KG1 (cell line): ENCODE results near the gene MRRF.

Source experiments
- DNase-seq: peaks from one replicate; lab custom pipeline; 2025; lab: John Stamatoyannopoulos, UW

Gene MRRF, protein sequence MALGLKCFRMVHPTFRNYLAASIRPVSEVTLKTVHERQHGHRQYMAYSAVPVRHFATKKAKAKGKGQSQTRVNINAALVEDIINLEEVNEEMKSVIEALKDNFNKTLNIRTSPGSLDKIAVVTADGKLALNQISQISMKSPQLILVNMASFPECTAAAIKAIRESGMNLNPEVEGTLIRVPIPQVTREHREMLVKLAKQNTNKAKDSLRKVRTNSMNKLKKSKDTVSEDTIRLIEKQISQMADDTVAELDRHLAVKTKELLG

DNA sequence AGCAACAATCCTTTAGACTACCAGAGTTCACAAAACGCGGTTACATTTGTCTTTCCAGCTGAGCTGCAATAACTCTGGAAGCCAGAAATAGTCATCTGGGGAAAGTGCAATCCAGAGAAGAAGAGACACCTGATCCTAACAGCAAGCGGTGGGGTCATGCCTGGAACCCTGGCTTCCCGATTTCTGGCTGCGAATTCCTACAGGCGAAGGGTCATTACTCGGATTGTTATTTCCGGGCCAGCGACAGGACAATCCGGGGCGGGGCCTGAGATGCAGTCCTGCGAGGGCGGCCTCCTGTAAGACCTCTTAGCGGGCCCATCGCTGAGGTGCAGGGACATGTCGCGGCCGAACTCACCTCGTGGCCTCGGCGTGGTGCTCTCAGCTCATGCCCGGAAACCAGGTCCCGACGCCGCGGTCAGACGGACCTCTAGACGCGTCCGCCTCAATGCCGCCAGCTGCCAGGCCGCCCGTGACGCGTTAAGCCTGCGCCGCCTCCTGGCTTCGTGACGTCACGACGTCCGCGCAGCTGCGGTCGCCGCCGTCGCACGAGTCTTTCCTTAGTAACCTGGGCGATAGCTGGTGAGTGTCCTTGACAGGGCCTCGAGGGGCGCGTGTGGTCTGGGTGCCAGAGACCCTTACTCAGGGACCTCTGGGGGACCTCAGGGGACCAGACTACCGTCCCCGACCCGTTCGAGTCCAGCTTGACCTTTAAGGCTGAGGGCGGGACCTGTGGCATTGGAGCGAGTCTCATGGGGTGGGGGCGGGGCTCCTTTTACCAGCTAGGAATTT lies at the start of gene MRRF, which contains the start of gene RBM18:
Gene MRRF, plus strand, starts transcription at position 523 of the 789 bp plus-strand sequence. CDS start 6,010 bp downstream, outside the sequence.
Gene RBM18, minus strand, starts transcription at position 481 of the 789 bp plus-strand sequence. CDS start 3,348 bp downstream, outside the sequence.
- peak; percentile 96 for DNase-seq

DNA sequence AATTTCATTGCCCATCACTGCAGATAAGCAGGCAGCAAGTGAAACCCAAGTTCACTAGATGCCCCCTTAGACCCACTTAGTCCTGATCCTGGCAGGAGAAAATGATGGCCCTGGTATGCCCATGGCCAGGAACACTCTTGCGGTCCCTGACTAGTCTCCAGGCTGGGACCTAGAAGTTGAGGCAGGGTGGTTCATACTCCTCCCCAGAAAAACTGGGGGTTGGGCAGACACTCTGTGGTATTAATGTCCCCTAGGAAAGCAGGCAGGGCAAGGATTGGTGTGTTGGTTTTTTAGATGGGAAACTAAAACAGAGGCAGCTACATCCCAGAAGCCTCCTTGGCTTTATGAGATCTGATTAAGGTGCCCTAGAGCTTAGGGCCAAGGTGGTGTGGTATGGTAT lies 49.0 kb upstream of the MRRF start:
- no peak for DNase-seq

DNA sequence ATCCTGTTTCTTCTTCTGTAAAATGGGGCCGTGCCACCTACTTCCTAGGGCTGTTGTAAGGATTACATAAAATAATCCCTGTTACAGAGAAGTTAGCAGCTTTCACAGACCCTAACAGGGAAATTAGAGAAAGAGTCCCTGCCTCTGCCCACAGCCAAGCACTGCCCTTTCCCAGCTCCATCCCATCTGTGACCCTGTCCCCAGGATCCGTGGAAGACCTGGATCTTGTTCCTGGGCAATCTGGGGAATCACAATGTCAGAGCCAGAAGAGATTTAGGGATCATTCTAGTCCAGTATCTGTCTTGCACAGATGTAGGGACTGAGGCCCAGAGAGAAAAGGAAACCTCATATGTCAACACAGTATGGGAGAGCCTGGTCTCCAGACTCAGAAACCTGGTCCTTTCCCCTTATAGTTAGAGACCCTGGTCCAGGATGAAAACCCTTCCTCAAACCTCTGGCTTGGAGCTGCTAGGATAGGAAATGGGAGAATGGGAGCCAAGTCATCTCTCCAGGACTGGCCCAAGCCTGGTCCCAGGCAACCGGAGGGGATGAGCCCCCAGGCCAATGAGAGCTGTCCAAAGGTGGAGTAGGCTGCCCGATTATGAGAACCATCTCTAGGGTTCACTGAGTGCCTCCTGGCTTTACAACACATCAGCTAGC lies 48.4 kb upstream of the MRRF start:
- DNase-seq = no peak

DNA sequence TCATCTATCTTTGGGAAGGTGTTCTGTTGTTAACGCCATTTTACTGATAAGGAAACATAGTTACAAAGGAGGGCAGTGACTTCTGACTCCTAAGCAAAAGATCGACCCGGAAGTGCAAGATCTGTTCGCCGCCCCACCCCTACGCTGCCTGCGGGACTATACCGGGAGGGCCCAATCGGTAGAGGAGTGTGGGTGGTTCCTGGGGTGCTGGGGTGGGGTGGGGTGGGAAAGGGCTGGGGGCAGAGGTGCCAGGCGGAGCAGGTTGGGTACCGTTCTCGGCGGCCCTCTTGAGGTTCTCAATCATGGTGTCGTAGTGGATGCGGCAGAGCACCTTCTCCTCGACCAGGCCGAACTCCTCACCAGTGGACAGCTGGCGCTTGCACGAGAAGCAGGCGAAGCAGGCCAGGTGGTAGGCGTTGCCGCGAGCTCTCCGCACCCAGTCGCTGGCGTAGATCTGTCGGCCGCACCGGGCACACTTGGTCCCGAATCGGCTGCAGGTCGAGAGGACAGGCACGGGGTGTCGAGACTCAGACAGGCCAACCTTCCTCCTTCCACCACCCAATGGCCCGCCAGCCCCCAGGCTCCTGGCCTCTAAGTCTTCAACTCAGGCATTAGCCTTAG lies 47.8 kb upstream of the MRRF start:
- DNase-seq = no peak

DNA sequence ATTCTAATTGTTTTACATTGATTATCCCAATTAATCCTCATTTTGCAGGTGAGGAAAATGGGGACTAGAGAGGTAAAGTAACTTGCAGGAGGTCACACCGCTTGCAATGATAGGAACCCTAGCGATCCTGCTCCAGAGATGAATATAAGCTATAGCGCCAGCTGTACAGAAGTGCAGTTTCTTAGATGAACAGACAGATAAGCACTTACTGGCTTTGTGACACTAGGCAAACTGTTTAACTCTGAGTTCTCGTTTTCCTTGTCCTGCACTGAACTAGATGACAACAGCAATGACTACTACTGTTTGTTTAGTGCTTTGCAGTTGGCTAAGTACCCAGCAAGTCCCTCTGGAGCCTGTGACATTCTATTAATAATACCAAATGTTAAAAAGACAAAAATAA lies 47.0 kb upstream of the MRRF start:
- peak; percentile 26 for DNase-seq

DNA sequence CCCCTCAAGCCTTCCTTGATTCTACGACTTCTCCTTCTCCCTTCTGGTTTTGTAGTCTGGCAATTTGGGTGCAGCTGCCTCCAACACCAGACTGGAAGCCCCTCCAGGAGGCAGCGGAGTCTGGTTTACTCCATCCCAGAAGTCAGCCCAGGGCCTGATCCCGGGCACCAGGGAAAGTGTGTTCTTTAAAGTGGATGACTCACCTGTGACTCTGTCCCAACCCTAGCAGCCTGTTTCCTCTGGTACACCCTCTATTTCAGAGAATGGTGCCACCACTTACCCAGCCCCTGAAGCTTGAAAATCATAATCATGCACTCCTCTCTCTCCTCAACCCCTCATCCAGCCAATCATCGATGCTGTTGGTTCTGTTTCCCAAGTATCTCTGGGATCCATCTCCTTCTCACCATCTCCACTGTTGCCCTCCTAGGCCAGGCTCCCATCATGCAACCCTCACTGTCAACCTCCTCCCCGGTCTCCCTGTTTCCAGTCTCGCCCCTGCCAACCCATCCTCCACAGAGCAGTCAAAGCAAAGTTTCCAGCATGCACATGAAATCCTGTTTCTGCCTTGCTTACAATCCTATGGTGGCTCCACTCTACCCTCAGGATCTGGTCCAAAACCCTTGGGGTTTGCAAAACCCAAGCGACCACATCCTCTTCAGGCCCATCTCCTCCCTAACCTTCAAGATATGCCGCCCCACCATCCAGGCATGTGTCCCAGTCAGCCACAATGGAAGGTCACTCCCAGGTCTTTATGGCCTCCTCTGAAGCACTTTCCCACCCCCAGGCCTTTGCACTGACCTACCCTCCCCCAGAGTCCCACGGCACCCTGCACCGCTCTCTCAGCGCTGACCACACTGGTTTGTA lies 46.4 kb upstream of the MRRF start:
- DNase-seq = no peak

DNA sequence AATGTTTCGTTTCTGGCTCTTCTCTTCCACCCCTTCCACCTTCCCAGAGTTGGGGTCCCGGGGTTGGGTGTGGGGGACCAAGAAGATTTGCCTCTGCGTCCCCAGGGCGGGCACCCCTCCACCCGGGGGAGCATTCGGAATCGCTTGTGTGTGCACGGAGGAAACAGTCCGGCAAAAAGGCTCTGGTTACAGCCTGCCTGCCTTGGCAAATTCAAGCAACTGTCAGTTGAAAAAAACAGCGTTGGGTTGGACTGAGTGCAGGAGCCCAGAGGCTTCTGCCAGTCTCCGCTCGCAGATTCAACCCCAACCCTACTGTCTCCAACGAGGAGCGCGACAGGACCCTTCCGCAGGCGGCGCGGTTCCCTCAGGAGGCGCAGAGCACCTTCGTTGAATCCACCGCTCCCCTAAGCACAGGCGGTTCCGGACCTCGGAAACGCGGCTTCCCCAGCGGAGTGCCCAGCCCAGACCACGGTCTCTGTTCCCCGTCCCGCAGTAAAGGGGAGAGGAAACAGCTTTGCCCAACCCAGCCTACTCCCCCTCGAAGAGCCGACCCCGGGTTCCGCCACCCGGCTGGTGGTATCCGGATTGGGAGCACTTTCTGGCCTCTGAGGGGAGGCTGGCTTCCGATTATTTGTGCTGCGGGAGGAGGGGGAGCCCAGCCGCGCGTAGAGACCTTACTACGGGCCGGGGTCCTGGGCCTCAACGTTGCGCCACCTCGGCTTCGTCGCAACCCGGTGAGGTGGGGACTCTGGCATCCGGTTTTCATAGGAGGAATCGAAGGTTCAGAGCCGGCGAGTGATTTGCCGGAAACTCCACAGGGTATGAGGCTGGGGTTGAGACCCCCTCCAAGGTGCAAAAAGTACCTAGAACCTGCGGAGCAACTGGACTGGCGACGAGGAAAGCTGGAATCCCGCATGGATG lies 45.5 kb upstream of the MRRF start:
- DNase-seq = peak; percentile 72

DNA sequence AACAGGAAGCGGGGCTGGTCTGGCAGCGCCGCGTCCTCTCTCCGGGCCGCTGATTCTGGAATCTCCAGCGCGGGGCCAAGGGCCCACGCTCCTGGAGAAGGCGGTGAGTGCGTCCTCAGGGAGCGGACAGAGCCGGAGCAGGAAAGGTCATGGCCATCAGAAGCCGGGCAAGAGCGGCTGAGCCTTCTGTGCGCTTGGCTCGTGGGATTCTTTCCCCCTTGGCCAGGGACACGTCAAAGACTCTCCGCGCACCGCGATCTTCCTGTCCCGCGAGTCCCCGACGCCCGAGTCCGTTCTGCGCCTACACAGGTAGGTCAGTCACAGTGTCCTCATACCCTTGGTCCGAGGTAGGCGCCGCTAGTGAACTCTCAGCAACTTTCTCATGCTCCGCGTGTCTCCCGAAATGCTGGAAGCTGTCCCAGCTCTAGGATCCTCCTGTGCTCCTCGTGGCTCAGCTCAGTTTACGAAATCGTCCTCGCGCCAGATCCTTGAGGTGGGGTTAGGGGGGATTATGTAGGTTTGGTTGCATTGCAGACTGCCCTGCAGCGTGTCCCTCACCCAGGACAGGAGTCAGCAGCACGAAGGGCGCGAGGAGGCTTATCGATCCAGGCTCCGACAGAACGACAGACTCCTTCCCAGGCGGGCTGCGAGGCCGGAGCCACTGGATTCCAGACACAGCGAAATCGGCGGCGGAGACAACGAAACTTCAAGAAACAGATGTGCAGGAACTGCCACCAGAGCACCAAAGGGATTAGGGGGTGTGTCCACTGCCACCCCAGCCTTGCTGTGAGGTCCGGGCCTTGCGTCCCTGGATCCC lies 44.6 kb upstream of the MRRF start:
- no peak for DNase-seq

DNA sequence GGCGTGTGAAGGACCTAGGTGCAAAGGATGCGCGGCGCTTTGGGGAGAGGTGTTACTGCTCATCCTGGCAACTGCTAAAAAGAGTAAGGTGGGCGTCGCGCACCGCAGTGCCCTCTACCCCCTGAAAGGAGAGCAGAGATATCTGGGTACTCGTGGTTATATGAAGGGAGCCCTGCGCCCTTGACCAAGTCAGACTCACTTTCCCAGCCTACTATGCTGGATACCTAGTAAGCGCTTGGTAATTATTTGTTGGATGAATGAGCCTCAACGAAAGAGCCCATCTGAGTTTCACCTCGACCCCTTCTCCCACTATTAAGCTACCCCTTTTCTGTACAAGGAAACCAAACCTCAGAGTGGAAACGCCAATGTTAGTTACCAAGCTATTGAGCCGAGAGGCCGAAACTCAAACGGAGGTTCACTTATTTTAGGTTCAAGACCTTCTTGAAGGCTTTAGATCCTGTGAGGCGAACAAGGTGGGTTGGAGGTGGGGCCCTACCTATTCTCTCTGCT lies 44.0 kb upstream of the MRRF start:
- no peak for DNase-seq

DNA sequence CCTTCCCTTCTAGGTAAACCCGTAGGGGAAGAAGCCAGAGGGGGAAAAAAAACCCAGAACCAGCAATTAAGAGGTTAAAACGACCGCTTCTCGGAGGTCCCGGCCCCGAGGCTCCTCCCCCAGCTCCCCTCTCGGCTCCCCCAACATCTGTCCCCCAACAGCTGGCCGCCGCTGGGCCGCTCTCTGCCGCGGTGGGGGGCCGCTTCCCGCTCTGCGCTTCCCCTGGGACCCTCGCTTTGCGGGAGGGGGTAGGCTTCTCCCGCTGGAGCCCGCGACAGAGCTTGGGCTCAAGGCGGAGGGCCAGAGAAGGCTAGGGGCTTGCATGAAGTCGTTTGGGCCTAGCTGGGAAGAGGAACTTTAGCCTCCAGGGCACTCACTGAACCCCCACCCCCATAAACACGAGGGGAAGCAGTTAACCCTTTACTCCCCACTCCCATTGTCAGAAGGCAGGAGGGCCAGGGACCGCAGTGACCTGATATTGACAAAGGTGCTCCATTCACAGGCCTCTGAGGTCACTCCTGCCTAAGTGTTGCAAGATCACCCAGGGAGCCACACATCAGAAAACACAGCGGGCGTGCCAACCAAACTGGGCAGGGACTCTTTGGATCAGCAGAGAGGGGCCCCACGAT lies 43.4 kb upstream of the MRRF start:
- DNase-seq = no peak

DNA sequence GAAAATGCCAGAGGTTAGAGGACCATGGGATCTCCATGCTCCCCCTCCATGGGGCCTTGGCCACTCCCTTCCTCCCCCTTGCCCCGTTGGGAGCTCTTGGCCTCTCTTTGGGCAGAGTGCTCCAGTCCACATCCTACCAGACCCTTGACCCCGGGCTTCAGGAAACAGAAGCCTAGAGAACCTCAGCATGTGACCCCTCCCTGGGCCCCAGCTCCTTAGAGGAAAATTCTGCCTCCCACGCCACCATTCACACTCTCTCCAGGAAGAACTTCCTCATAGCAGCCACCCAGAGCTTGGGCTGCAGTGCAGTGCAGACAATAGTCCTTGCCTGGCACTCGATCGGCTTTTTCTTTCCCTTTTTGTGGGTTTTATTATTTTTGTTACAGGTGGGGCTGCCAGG lies 41.9 kb upstream of the MRRF start:
- DNase-seq = no peak

DNA sequence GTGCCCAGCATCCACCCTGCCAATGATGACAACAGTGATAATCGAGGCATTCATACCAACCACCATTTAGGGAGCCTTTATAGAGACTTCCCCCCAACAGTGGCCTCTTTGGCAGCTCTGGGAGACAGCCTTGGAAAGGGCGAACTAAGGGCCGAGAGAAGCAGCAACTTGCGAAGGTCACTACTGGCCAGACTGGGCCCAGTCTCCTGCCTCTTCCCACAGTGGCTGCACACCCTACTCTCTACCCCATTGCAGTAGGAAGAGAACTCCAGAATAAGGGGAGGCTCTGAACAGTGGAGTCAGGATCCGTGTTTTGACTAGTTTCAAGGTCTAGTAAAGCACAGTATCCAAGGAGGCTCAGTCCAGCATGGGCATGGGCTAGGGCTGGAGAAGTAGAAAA lies 41.2 kb upstream of the MRRF start:
- DNase-seq = no peak

DNA sequence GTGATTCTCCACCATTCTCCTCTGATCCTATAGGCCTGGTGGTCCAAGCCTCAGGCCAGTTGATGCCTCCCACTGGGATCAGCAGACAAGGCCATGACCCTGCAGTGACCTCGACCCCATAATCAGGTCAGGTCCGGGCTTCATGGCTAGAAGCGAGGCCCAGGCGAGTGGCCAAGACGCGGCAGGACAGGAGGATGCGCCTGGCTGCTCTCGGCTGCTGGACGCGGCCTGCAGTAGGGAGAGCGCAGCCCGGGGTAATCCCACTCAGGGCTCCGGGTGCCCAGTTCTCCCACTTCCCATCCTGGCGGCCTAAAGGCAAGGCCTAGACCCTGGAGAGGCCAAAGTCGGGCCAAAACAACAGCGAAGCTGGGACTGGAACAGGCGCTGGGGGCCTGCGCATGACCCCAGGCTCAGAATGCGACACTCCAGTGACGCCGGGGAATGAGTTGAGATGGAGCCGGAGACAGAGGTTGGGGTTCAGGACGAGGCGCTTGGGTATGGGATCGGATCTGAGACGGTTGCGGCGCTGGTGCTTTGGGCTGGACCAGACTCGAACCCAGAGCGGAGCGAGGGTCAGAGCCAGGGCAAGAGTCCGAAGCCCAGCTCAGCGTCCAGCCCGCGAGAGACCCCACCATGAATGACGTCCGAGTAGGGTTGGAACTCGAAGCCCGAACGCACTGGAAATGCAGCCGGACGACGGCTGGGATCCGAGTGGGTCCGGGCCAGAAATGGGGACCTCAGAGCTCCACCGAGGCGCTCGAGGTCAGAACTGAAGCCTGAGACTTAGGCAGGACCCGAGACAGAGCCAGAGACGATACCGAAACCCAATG lies 39.2 kb upstream of the MRRF start:
- no peak for DNase-seq

DNA sequence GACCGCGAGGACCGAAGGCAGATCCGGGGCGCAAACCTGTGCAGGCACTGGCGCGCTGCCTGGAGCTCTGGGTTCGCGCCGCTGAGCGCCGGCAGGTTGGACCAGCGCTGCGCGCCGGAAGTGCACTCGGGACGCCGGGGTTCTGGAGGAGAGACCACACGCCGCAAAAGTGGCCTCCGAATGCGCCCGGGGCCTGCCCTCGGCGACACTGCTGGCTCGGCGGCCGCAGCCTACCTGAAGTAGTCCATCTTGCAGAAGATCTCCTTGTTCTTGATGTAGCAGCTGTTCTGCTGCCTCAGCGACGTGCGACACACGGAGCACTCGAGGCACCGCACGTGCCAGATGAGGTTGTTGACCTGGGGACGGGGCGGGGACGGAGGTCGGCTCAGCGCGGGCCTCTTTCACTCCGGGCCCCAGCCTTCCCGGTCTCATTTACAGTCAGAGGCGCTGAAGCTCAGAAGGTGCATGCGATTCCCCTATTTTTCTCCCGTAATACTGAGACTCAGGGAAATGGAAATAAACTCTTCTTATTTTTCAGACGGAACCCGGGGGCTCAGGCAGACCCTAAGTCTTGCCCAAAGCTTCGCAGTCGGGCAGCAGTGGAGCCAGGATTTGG lies 38.4 kb upstream of the MRRF start:
- DNase-seq = no peak

DNA sequence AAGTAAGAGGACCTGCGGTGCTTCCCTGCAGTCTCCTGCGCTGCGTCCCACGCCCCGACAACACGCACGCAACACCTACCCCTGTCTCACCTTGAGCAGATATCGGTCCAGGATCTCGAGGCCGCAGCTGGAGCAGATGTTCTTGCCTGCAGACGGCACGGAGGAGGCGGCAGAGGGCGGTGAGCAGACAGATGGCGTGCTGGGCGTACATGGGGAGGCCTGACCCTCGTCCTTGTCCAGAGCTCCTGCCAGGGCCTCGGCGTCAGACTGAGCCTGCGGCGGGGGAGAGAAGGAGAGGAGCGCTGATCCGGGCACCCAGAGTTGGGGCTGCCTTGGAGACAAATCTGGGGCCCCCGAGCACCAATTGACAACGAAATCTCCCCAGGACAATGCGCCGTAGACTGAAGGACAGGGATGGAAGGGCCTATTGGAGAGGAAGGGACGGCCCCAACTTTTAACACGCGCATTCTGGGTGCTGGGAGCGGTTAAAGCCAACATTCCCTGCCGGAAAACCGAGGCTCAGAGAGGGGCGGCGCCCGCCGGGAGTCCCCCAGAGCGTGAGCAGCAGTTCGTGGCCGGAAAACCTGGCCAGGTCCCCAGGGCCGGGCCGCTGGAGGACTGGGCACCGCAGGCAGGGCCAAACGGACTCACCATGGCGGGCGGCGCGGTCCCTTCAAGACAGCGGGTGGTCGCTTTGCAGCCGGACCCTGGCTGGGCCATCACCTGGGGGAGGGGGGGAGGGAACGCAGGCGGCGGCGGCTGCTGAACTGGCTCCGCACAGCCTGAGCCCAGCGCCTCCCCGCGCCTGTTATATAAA lies 37.7 kb upstream of the MRRF start:
- DNase-seq = no peak

DNA sequence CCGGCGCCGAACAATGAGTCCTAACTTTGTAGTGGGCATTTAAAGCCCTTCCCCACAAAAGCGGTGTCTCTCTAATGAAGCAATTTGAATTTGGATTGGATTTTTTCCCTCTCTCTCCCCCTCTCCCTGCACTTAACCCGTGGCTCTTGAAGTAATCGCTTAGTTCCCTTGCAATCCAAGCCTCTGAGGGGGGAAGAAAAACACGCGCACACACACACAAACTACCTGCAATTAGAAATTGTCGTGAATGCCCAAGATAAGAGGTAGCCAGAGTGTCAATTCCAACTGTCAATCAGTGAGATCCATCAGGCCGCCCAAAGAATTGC lies 37.1 kb upstream of the MRRF start:
- no peak for DNase-seq

DNA sequence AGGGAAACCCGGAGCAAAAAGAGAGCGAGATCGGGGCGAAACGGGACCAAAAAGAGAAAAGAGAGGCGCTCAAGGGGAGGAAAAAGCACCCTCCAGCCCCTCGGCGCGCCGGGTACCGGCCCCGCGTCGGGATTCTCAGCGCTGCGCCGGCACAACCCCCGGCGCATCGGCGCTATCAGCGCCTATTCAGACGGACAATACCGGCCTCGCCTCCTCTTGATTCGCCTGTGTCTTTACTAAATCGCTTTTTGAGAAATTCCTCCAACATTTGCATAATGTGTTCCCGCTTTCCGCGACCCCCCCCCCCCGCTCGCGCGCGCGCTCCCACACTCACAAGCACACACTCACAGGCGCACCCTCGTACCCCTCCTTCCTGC lies 36.5 kb upstream of the MRRF start:
- DNase-seq = no peak
